ENCODE results near the gene B3GALT6. TPM values are rescaled to one million over a fixed set of nuclear protein-coding genes. Genes with fewer than 3 reads are reported as not detected.

B3GALT6 gene
- total and polyA plus RNA-seq, 10 donors = 7.9 to 25.1 (median 18.4) TPM

GRCh38 chr1:1183833-1184775, 47.9 kb upstream of the B3GALT6 start:
- Histone ChIP-seq H3K27me3 (replicated peaks in 1 of 7) (peaks cover 0 to 48% (median 16%) of the 10 kb centered on the region in 7 donors), H3K27ac (no peak overlapping the region), H3K4me3 (no peak overlapping the region), H3K4me1 (peaks cover 0 to 25% (median 15%) of the 10 kb centered on the region in 6 donors), H3K36me3 (no peaks in the 10 kb centered on the region), H3K9me3 (no peaks in the 10 kb centered on the region)
- TF ChIP-seq CTCF (IDR thresholded peaks at IDR 0.05 in 8 of 11, conservative IDR thresholded peaks at IDR 0.05 in 3 of 11) = no peak
- no peak for TF ChIP-seq POLR2A (IDR thresholded peaks at IDR 0.05)
- intact Hi-C loops (cut with DNase I; ENCODE audit: low total_unique reads) = no loop called here
- no peak for DNase-seq
- WGBS, 5 donors = 81 to 87% (median 86%) methylated on average over 23 to 33 of the region's 33 CpGs

DNA sequence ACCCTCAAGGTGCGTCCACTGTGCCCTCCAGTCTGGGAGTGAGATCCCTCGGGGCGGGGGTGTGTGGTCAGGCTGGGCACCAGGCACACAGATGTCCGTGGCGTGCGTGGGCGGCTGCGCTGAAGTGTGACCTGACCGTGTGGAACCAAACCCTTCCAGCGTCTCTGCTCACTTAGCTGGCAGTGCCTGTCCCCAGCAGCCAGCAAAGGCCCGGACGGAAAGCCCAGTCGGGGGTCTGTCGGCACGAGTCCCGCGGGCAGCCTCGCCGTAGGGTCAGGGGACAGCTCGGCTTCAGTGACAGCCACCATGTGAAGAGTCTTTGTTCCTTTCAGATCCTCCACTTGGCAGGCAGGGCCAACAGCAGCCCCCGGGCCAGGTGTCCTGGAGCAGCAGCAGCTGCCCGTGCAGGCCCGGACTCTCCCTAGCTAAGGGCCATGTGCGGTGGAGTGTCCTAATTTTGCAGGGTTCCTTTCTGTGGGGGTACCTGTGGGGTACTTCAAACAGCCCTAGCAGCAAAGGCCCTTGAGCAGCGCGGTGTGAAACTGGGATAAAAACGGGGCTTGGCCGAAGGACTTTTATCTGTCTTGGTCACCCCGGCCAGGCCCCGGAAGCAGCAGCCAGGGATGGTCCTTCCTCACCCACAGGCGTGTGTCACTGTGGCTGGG, 46.8 kb upstream of the B3GALT6 start:
- Histone ChIP-seq H3K36me3 (no peaks in the 10 kb centered on the region), H3K9me3 (no peaks in the 10 kb centered on the region), H3K4me1 (peaks cover 0 to 30% (median 15%) of the 10 kb centered on the region in 6 donors), H3K27me3 (replicated peaks in 1 of 7) (peaks cover 0 to 36% (median 6%) of the 10 kb centered on the region in 7 donors), H3K27ac (no peak overlapping the region), H3K4me3 (no peak overlapping the region)
- DNase-seq = peak; percentile 69
- TF ChIP-seq CTCF (IDR thresholded peaks at IDR 0.05 in 8 of 11, conservative IDR thresholded peaks at IDR 0.05 in 3 of 11) = no peak
- no peak for TF ChIP-seq POLR2AphosphoS5 (IDR thresholded peaks at IDR 0.05)
- no peak for TF ChIP-seq POLR2A (IDR thresholded peaks at IDR 0.05)
- WGBS, 5 donors = 78 to 87% (median 86%) methylated on average over 14 to 31 of the region's 31 CpGs
- intact Hi-C loops (cut with DNase I; ENCODE audit: low total_unique reads) = no loop called here

DNA sequence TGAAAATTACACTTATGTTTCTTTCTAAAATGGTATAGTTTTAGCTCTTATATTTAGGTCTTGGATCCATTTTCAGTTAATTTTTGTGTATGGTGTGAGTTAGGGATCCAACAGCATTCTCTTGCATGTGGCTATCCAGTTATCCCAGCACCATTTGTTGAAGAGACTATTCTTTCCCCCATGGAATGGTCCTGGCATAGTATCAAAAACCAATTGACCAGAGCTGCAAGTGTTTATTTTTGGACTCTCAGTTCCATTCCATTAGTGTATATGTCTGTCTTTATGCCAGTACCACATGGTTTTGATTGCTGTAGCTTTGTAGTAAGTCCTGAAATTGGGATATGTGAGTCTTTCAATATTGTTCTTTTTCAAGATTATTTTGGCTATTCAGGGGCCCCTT, 44.1 kb upstream of the B3GALT6 start:
- Histone ChIP-seq H3K4me3 (no peak overlapping the region), H3K36me3 (no peaks in the 10 kb centered on the region), H3K27ac (no peak overlapping the region), H3K9me3 (peaks cover 0 to 8% (median 2%) of the 10 kb centered on the region in 8 donors), H3K4me1 (peaks cover 0 to 17% (median 9%) of the 10 kb centered on the region in 6 donors), H3K27me3 (replicated peaks in 1 of 7) (peaks cover 0 to 9% (median 0%) of the 10 kb centered on the region in 7 donors)
- TF ChIP-seq POLR2A (IDR thresholded peaks at IDR 0.05) = no peak
- DNase-seq = no peak
- intact Hi-C loops (cut with DNase I; ENCODE audit: low total_unique reads) = no loop called here

- Histone ChIP-seq H3K9me3 (peaks cover 0 to 8% (median 2%) of the 10 kb centered on the region in 8 donors), H3K4me1 (peaks cover 0 to 5% (median 0%) of the 10 kb centered on the region in 6 donors), H3K27ac (no peak overlapping the region), H3K36me3 (no peaks in the 10 kb centered on the region), H3K4me3 (no peak overlapping the region), H3K27me3 (replicated peaks in 1 of 7) (no peaks in the 10 kb centered on the region)
- intact Hi-C loops (cut with DNase I; ENCODE audit: low total_unique reads) = no loop called here
- no peak for DNase-seq
- no peak for TF ChIP-seq POLR2AphosphoS5 (IDR thresholded peaks at IDR 0.05)
- 38 to 63% (median 46%) methylated on average over 5 of the region's 5 CpGs for WGBS, 5 donors
These were observed 42.9 kb upstream of the B3GALT6 start for GRCh38 chr1:1189111-1189510.

- H3K36me3 ChIP-seq = no peaks in the 10 kb centered on the region
- H3K9me3 ChIP-seq = peaks cover 0 to 23% (median 17%) of the 10 kb centered on the region in 8 donors
- intact Hi-C loops (cut with DNase I; ENCODE audit: low total_unique reads) = no loop called here
- TF ChIP-seq POLR2A (IDR thresholded peaks at IDR 0.05) (no peak), CTCF (IDR thresholded peaks at IDR 0.05 in 8 of 11, conservative IDR thresholded peaks at IDR 0.05 in 3 of 11) (no peak), POLR2AphosphoS5 (IDR thresholded peaks at IDR 0.05) (no peak)
- peaks cover 0 to 5% (median 0%) of the 10 kb centered on the region in 6 donors for H3K4me1 ChIP-seq
- WGBS, 5 donors = 71 to 95% (median 90%) methylated on average over 11 of the region's 11 CpGs
- DNase-seq = no peak
- H3K27ac ChIP-seq = no peak overlapping the region
- H3K4me3 ChIP-seq = no peak overlapping the region
- no peaks in the 10 kb centered on the region for H3K27me3 ChIP-seq (replicated peaks in 1 of 7)
These were observed 40.3 kb upstream of the B3GALT6 start for GRCh38 chr1:1191734-1192133.

Measured in spleen (tissue), 11 donors.